Measurements from ENCODE around the gene PIF1.
"Not testable (repeated sequence)": the region's sequence is repeated elsewhere in the genome, so short reads cannot be mapped to it uniquely, and the experiment has no call there.

Gene PIF1

GRCh38 chr15:64847016-64847415 is 21.6 kb upstream of the PIF1 start:
- DNase-seq = no peak

GRCh38 chr15:64845831-64846595 is 20.6 kb upstream of the PIF1 start:
- DNase-seq = no peak

- DNase-seq = no peak
Measured at GRCh38 chr15:64845183-64845611, 19.8 kb upstream of the PIF1 start.

GRCh38 chr15:64844576-64845145 is 19.2 kb upstream of the PIF1 start:
- no peak for DNase-seq

- no peak for DNase-seq
Measured at GRCh38 chr15:64843991-64844390, 18.5 kb upstream of the PIF1 start.

- no peak for DNase-seq
Measured at GRCh38 chr15:64842986-64843561, 17.6 kb upstream of the PIF1 start.

GRCh38 chr15:64842096-64842939 is 16.9 kb upstream of the PIF1 start:
- DNase-seq = peak; percentile 40

GRCh38 chr15:64841344-64842095 is 16.1 kb upstream of the PIF1 start, which contains the start of gene PLEKHO2:
TSS of gene PLEKHO2 (plus strand) at chr15:64841915. CDS start at chr15:64842017, 102 bp downstream.
- DNase-seq = peak; percentile 96

- DNase-seq = no peak
Measured at GRCh38 chr15:64841060-64841343, 15.6 kb upstream of the PIF1 start.

GRCh38 chr15:64837502-64837901 is 12.1 kb upstream of the PIF1 start:
- peak; percentile 72 for DNase-seq

GRCh38 chr15:64836023-64836536 is 10.6 kb upstream of the PIF1 start:
- no peak for DNase-seq

- DNase-seq = no peak
Measured at GRCh38 chr15:64833690-64834089, 8.2 kb upstream of the PIF1 start.

GRCh38 chr15:64828985-64829384 is 3.5 kb upstream of the PIF1 start:
- DNase-seq = no peak

- DNase-seq = no peak
Measured at GRCh38 chr15:64824929-64825430, 467 bp downstream of the PIF1 start.

GRCh38 chr15:64816452-64816851 is 9.0 kb downstream of the PIF1 start:
- no peak for DNase-seq

- DNase-seq = not testable (repeated sequence)
Measured at GRCh38 chr15:64814965-64815364, 10.5 kb downstream of the PIF1 start.

- DNase-seq = not testable (repeated sequence)
Measured at GRCh38 chr15:64814283-64814682, 11.2 kb downstream of the PIF1 start.

GRCh38 chr15:64813075-64813474 is 12.4 kb downstream of the PIF1 start:
- no peak for DNase-seq

- no peak for DNase-seq
Measured at GRCh38 chr15:64810497-64811326, 14.7 kb downstream of the PIF1 start.

GRCh38 chr15:64809649-64810496 is 15.6 kb downstream of the PIF1 start:
- peak; percentile 68 for DNase-seq

Measured in CD4-positive, alpha-beta T cell treated with Interleukin-10 for 1 hour (primary cell).